GM18870 (cell line): ENCODE data around the gene STK4.

ENCODE experiments used
- ATAC-seq: cut with Tn5 transposase; IDR thresholded peaks from one replicate; pipeline ENCODE4 v1.9.1; 2021; ENCODE audit warnings: moderate library complexity; ENCODE audit not compliant: unreplicated experiment

The STK4 gene

DNA sequence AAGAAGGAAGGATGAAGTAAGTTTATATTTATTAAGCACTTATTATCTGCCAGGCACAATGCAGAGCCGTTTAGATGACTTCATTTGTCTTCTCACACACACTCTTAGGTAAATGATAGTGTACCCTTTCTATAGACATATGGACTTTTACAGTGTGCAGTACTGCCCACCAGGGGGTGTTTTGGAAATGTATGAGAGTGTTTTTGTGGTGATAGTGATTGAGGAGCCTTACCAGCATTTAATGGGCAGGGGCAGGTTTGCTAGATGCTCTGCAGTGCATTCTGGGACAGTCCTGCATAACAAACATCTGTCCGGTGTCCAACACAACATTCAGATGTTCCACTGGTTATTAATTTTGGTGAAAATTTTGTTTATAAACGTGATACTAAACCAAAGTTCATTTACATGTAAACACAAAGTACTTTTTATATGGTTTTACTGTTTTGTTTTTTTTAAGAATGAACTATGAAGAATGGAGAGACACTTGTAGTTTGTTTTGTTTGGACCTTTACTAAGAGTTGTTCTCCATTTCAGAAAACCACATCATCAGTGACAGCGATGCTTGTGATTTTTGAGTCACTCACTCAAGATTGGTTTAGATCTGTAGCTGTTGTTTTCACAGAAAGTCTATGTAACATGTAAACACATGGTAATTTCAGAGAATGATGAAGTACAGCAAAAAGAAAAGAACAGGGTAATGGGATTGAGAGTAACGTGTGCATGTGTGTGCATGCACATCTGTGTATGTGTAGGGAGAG is 114.7 kb downstream of the STK4 start:
- ATAC-seq = no peak

GRCh38 chr20:45082468-45082867 is 116.2 kb downstream of the STK4 start:
- ATAC-seq = no peak

GRCh38 chr20:45083127-45083526 is 116.8 kb downstream of the STK4 start:
- ATAC-seq = no peak

- ATAC-seq = no peak
These were observed 119.0 kb downstream of the STK4 start for GRCh38 chr20:45085289-45085688.

DNA sequence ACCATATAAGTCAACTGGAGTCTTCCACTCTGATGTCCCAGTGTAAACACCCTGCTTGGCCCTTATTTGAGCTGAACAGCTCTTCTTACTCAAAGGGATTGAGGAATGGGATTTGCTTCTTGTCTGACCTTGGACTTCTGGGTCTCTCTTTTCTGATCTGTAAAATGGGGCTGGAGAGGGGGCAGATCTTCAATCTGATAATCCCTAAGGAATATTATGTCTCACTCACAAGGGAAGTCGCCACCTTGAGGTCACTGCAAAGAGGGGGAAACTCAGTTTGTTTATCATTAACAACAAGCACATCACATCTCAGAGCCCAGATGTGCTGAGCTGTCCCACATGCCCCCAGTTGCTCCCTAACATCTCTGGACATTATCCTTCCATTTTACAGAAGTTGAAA is 119.6 kb downstream of the STK4 start:
- no peak for ATAC-seq

- ATAC-seq = no peak
These were observed 120.9 kb downstream of the STK4 start for GRCh38 chr20:45087097-45087790.

DNA sequence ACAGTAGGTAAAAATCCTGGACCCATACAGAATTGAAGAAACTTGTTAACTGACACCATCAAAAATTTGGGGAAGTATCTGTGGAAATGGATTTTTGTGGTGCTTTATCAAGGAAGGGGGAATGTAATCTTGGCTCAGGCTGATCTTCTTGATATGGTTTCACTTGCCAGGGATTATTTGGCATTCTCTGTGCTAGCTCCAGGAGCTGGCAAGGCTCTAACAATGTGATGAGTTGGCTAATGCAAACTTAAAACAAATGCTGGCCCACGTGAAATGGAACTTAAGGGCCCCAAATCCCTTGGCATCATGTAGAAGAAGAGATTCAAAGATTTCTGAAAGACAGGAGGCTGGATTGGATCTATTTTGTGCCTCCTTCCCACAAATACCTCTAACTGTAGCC is 121.5 kb downstream of the STK4 start:
- no peak for ATAC-seq

DNA sequence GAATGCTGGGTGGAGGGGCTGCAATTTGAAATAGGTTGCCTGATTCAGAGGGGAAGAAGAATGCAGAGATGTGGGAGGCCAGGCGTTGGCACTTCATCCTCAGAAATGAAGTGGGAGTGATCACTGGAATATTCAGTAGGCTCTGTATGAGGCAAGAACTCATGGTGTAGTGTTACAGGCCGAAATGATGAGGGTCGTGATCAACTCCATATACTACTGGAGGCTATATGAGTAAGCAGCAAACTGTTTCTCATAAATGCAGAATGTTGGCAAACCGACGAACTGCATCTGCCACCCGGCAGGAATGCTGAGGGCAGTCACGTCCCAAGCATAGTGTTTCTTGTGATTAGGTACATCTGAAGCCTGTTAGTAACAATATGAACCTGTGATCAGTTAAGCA is 121.9 kb downstream of the STK4 start:
- ATAC-seq = no peak

- no peak for ATAC-seq
These were observed 124.2 kb downstream of the STK4 start for GRCh38 chr20:45090481-45090880.

DNA sequence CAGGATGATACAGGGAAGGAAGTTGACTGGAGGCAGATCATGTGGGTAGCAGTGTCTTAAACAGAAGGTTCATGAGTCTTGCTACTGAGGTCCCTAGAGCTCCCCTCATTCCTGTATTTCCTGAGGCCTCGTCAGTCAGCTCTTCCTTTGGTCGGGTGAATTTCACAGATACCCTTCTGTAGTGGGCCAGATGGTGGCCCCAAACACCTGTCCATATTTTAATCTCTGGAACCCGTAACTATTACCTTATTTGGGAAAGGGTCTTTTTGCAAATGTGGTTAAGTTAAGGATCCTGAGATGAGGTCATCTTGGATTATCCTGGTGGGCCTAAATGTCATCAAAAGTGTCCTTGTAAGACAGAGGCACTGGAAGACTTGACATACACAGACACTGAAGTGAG is 125.1 kb downstream of the STK4 start:
- ATAC-seq = no peak

DNA sequence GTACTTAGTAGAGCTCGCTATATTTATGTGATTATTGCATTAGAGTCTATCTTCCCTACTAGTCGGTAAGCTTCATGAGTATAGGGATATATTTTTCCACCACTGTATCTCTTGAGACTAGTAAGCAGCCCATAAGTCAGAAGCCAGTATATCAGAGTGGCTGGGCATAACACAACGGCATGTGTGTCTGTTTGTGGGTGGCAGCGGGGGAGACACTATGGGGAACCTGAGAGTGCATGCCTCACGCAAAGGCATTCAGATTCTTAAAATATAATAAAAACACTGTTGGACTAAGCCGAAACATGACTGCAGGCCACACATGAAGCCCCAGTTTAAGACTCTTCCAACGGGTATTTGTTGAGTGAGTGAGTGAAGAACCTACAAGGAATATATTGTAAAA is 126.6 kb downstream of the STK4 start:
- ATAC-seq = no peak

- ATAC-seq = no peak
These were observed 127.9 kb downstream of the STK4 start for GRCh38 chr20:45094201-45094600.

GRCh38 chr20:45094864-45095574 is 128.7 kb downstream of the STK4 start:
- no peak for ATAC-seq

- no peak for ATAC-seq
These were observed 129.5 kb downstream of the STK4 start for GRCh38 chr20:45095805-45096238.

DNA sequence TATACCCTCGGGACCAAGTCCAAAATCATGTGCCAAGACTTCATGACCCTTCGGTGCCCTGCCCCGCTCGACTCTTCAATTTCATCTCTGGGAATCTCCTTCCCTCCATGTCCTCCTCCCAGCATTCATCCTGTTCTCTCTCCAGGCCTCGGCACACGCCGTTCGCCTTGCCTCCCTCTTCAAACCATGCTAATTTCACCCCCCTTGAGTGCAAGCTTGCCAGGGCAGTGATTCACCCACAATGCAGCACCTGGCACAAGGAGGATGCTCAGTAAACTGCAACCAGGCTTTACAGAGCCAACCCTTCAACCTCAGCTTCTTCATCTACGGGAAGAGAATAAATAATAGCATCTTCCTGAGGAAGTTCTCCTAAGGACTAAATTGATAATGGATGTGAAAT is 130.5 kb downstream of the STK4 start:
- no peak for ATAC-seq

- no peak for ATAC-seq
These were observed 131.3 kb downstream of the STK4 start for GRCh38 chr20:45097485-45098102.

DNA sequence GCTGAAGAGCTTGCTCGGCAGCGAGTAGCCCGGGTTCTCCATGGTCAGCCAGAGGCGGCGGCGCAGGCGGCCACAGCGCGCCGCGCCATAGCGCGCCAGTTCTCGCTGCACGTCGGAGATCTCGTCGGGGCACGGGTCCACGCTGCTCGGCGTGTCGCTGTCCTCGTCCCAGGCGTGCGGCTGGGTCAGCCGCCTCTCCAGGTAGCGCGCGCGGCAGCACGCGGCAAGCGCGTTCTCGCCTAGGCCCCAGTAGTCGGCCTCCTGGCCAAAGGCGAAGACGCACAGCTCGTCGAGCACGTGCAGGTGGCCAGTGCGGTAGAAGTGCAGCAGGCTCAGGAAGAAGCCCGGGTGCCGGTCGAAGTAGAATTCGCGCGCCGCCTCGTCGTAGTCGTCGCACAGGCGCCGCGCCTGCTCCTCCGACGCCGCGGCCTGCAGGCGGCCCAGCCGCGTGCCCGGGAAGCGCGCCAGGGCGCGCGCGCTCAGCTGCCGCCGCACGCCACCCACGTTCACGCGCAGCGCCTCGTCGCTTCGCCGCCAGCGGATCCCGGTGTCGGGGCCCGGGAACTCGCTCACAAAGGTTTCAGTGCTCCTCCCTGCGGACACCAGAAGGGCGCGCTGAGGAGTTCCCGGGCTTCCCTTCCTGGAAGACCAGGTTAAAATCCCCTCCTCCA is 131.9 kb downstream of the STK4 start:
- ATAC-seq = no peak

DNA sequence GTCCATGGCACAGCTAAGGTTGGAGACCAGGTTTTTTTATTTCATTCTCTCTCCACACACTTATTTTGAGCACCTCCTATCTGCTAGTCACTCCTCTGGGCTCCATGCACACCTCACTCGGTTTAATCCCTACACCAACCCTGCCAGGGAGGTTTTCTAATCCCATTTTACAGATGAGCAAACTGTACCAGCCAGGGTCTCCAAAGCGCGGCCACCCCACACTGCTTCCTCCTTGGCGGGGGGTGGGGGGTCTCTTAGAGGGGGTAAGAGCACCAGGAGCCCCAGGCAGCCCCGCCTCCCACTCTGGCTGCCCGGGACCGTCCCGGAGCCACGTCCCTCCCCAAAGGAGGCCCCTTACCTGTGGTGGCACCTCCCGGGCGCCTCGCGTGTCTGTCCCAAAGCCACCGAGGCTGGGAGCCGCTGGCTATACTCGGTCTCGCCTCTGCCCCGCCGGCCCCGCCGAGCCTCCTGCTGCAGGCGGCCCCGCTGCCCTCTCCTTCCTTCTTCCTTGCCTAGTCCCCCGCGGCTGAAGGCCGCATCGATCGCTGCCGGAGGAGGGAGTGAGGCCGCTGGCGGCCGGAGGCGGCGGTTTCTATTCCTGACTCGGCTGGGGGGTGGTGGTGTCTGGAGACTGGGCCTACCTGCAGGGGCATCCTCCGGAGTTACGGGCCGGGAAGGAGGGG is 134.4 kb downstream of the STK4 start, which contains the start of gene KCNS1:
Gene KCNS1, minus strand, starts transcription at position 565 of the 683 bp plus-strand sequence. CDS start 1,891 bp downstream, outside the sequence.
- no peak for ATAC-seq

GRCh38 chr20:45101333-45101850 is 135.1 kb downstream of the STK4 start:
- ATAC-seq = no peak

GRCh38 chr20:45103072-45103471 is 136.8 kb downstream of the STK4 start:
- no peak for ATAC-seq
